ENCODE measurements around the gene LRAT. TPM values are rescaled to one million over a fixed set of nuclear protein-coding genes. Genes with fewer than 3 reads are reported as not detected.

The LRAT gene
- total and polyA plus RNA-seq, 11 donors, result 0.33 to 0.86 TPM; not detected in 9

- DNase-seq (no peak), ATAC-seq (no peak)
- H3K4me1 ChIP-seq, result no peaks in the 10 kb centered on the region
- TF ChIP-seq POLR2A (IDR thresholded peaks at IDR 0.05) (no peak), CTCF (IDR thresholded peaks at IDR 0.05) (no peak)
- no peak overlapping the region for H3K4me3 ChIP-seq
- WGBS, 4 donors, result 69 to 75% (median 72%) methylated on average over 2 of the region's 2 CpGs
- H3K27ac ChIP-seq, result no peak overlapping the region
- H3K36me3 ChIP-seq, result no peaks in the 10 kb centered on the region
- intact Hi-C loops (cut with DNase I), result loop anchor here in 1 of 10 donors (10.0 kb wide), 1 partner anchor 196 kb away; the partner anchor contains the start of gene FGB
- no peaks in the 10 kb centered on the region for H3K9me3 ChIP-seq
- peaks cover 0 to 7% (median 0%) of the 10 kb centered on the region in 9 donors for H3K27me3 ChIP-seq
These were observed 17.1 kb downstream of the LRAT start for GRCh38 chr4:154760895-154761294.

- ATAC-seq (no peak), DNase-seq (no peak)
- H3K9me3 ChIP-seq, result no peaks in the 10 kb centered on the region
- no peak overlapping the region for H3K4me3 ChIP-seq
- peaks cover 0 to 27% (median 10%) of the 10 kb centered on the region in 9 donors for H3K27me3 ChIP-seq
- H3K27ac ChIP-seq, result no peak overlapping the region
- intact Hi-C loops (cut with DNase I), result loop anchor here in 6 of 10 donors (2.0 to 10.0 kb wide), 2 partner anchors 223 to 225 kb away; partner anchors contain the start of gene PLRG1 (in 5 of the 6)
- no peaks in the 10 kb centered on the region for H3K4me1 ChIP-seq
- H3K36me3 ChIP-seq, result no peaks in the 10 kb centered on the region
- WGBS, 4 donors, result 86 to 96% (median 93%) methylated on average over 1 of the region's 1 CpG
- TF ChIP-seq POLR2A (IDR thresholded peaks at IDR 0.05) (no peak), CTCF (IDR thresholded peaks at IDR 0.05) (no peak)
These were observed 34.5 kb downstream of the LRAT start for GRCh38 chr4:154778264-154778663.

- H3K27me3 ChIP-seq, result peaks cover 0 to 30% (median 10%) of the 10 kb centered on the region in 9 donors
- no peaks in the 10 kb centered on the region for H3K36me3 ChIP-seq
- H3K4me1 ChIP-seq, result no peaks in the 10 kb centered on the region
- TF ChIP-seq CTCF (IDR thresholded peaks at IDR 0.05) (peak in 10 of 12 donors; percentile 14 to 49 (median 30)), POLR2A (IDR thresholded peaks at IDR 0.05) (no peak)
- DNase-seq (no peak), ATAC-seq (no peak)
- intact Hi-C loops (cut with DNase I), result loop anchor here in 6 of 10 donors (2.0 to 10.0 kb wide), 2 partner anchors 225 to 227 kb away; partner anchors contain the start of gene PLRG1 (in 5 of the 6)
- 47 to 58% (median 51%) methylated on average over 3 of the region's 3 CpGs for WGBS, 4 donors
- no peak overlapping the region for H3K4me3 ChIP-seq
- H3K9me3 ChIP-seq, result no peaks in the 10 kb centered on the region
- H3K27ac ChIP-seq, result no peak overlapping the region
These were observed 35.7 kb downstream of the LRAT start for GRCh38 chr4:154779362-154779947.

- H3K36me3 ChIP-seq, result no peaks in the 10 kb centered on the region
- WGBS, 4 donors, result 58 to 72% (median 66%) methylated on average over 66 to 76 of the region's 76 CpGs
- DNase-seq (no peak), ATAC-seq (no peak)
- no peaks in the 10 kb centered on the region for H3K9me3 ChIP-seq
- TF ChIP-seq POLR2A (IDR thresholded peaks at IDR 0.05) (no peak), CTCF (IDR thresholded peaks at IDR 0.05) (no peak)
- H3K4me3 ChIP-seq, result no peak within 1 kb of the TSS
- H3K27me3 ChIP-seq, result peaks cover 0 to 30% (median 10%) of the 10 kb centered on the region in 9 donors
- no peak within 1 kb of the TSS for H3K27ac ChIP-seq
- intact Hi-C loops (cut with DNase I), result no loop called here
- H3K4me1 ChIP-seq, result no peaks in the 10 kb centered on the region
These were observed 37.6 kb downstream of the LRAT start, which contains the start of gene RBM46 for GRCh38 chr4:154781126-154781982. Gene RBM46, plus strand, starts transcription at chr4:154781272. Its CDS starts 15,481 bp downstream, at chr4:154796753.

Data from heart left ventricle (tissue), 16 donors.